CD4-positive, alpha-beta T cell treated with Interleukin-4 for 4 hours (primary cell): ENCODE data around the gene PPP2R2B.
"Not testable (repeated sequence)": the region's sequence is repeated elsewhere in the genome, so short reads cannot be mapped to it uniquely, and the experiment has no call there.

Source experiments
- DNase-seq: peaks from one replicate; pipeline ENCODE4 v3.0.0-alpha.2; 2020

Gene PPP2R2B

GRCh38 chr5:146731909-146732659 lies 146.5 kb downstream of the PPP2R2B start:
- no peak for DNase-seq

- DNase-seq: not testable (repeated sequence)
Observed at GRCh38 chr5:146728746-146729145, 149.8 kb downstream of the PPP2R2B start.

- no peak for DNase-seq
Observed at GRCh38 chr5:146726891-146727290, 151.7 kb downstream of the PPP2R2B start.

- DNase-seq: no peak
Observed at GRCh38 chr5:146726020-146726419, 152.5 kb downstream of the PPP2R2B start.

GRCh38 chr5:146725025-146725424 lies 153.5 kb downstream of the PPP2R2B start:
- no peak for DNase-seq

GRCh38 chr5:146722361-146722779 lies 156.2 kb downstream of the PPP2R2B start:
- DNase-seq: no peak

- no peak for DNase-seq
Observed at GRCh38 chr5:146721073-146721815, 157.3 kb downstream of the PPP2R2B start.

GRCh38 chr5:146720107-146720506 lies 158.4 kb downstream of the PPP2R2B start:
- DNase-seq: no peak

- no peak for DNase-seq
Observed at GRCh38 chr5:146719179-146719578, 159.4 kb downstream of the PPP2R2B start.

- DNase-seq: no peak
Observed at GRCh38 chr5:146718609-146719008, 159.9 kb downstream of the PPP2R2B start.

GRCh38 chr5:146717951-146718350 lies 160.6 kb downstream of the PPP2R2B start:
- DNase-seq: no peak

- DNase-seq: no peak
Observed at GRCh38 chr5:146716636-146717035, 161.9 kb downstream of the PPP2R2B start.

- no peak for DNase-seq
Observed at GRCh38 chr5:146710348-146710747, 168.2 kb downstream of the PPP2R2B start.

- DNase-seq: no peak
Observed at GRCh38 chr5:146707316-146707715, 171.2 kb downstream of the PPP2R2B start.

GRCh38 chr5:146706321-146706972 lies 172.1 kb downstream of the PPP2R2B start:
- no peak for DNase-seq

- no peak for DNase-seq
Observed at GRCh38 chr5:146704949-146705665, 173.4 kb downstream of the PPP2R2B start.

- DNase-seq: no peak
Observed at GRCh38 chr5:146703899-146704298, 174.7 kb downstream of the PPP2R2B start.

GRCh38 chr5:146703499-146703898 lies 175.1 kb downstream of the PPP2R2B start:
- DNase-seq: no peak

GRCh38 chr5:146699664-146700418 lies 178.7 kb downstream of the PPP2R2B start:
- DNase-seq: no peak

GRCh38 chr5:146699138-146699537 lies 179.4 kb downstream of the PPP2R2B start:
- no peak for DNase-seq

- DNase-seq: no peak
Observed at GRCh38 chr5:146698651-146699050, 179.9 kb downstream of the PPP2R2B start.

GRCh38 chr5:146697211-146697610 lies 181.3 kb downstream of the PPP2R2B start:
- no peak for DNase-seq
